Measurements from ENCODE around the gene ACTR3C. TPM values are rescaled to one million over a fixed set of nuclear protein-coding genes. Genes with fewer than 3 reads are reported as not detected.

ACTR3C gene
- total RNA-seq, 1 experiment from 2014 or later = 8.0 TPM

DNA sequence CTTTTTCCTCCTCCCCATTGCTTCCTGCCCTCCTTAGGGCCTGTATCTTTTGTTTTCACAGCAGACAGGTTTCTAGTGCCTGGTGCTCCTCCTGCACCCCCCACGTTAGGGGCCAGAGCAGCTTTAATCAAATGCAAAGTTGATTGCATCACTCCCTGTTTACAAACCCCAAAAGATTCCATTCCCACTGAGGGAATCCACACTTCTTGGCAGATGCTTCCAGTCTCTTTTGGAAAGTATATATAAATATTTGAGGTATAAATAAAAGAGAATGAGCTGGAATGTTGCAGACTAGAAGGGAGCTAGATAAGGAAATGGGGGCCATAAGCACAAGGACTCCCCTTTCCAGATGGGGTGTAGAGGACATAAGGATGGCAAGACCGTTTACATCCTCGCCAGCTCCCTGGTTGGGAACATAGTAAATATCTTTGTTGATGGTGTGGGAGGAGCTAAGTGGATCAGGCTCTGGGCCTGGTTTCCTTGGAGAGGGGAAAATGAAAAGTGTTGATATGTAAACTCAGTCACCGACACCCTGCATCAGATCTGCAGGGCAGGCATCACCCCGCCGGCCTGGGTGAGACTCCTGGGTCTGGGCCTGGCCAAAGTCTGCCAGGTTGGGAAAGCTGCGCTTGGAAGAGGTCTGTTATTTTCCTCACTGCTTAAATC lies 11.9 kb upstream of the ACTR3C start:
- no peak for DNase-seq
- Histone ChIP-seq H3K9me3 (no peaks in the 10 kb centered on the region), H3K4me3 (ENCODE audit: low read depth, low read length) (no peak overlapping the region), H3K4me1 (no peaks in the 10 kb centered on the region), H3K36me3 (ENCODE audit: control insufficient read depth, insufficient read depth, low read length) (peaks cover 5% of the 10 kb centered on the region; the same call in 1 of the 2 replicates), H3K27me3 (replicated peaks; ENCODE audit: control insufficient read depth, insufficient read depth, low read length) (no peaks in the 10 kb centered on the region)
- Mint-ChIP-seq H3K9me3 (ENCODE audit: unreplicated experiment) (no peaks in the 10 kb centered on the region), H3K36me3 (ENCODE audit: insufficient read depth, unreplicated experiment) (peaks cover 20% of the 10 kb centered on the region), H3K27me3 (ENCODE audit: insufficient read depth, unreplicated experiment) (no peaks in the 10 kb centered on the region), H3K4me3 (ENCODE audit: unreplicated experiment) (no peak overlapping the region), H3K4me1 (ENCODE audit: low read depth, unreplicated experiment) (no peaks in the 10 kb centered on the region), H3K27ac (ENCODE audit: unreplicated experiment) (no peak overlapping the region)
- TF ChIP-seq, protein P1, sequence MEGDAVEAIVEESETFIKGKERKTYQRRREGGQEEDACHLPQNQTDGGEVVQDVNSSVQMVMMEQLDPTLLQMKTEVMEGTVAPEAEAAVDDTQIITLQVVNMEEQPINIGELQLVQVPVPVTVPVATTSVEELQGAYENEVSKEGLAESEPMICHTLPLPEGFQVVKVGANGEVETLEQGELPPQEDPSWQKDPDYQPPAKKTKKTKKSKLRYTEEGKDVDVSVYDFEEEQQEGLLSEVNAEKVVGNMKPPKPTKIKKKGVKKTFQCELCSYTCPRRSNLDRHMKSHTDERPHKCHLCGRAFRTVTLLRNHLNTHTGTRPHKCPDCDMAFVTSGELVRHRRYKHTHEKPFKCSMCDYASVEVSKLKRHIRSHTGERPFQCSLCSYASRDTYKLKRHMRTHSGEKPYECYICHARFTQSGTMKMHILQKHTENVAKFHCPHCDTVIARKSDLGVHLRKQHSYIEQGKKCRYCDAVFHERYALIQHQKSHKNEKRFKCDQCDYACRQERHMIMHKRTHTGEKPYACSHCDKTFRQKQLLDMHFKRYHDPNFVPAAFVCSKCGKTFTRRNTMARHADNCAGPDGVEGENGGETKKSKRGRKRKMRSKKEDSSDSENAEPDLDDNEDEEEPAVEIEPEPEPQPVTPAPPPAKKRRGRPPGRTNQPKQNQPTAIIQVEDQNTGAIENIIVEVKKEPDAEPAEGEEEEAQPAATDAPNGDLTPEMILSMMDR (IDR thresholded peaks at IDR 0.05; ENCODE audit: insufficient read depth in 1 of 2, low read depth in 1 of 2, low read length in 1 of 2, severe bottlenecking in 1 of 2, unreplicated experiment in 1 of 2) = no peak
- POLR2A ChIA-PET = no interaction called here
- intact Hi-C loops (cut with micrococcal nuclease; ENCODE audit: unreplicated experiment) = no loop called here
- no TSS peak for BruUV-seq (replicated peaks)
- CTCF ChIA-PET = no interaction called here

GRCh38 chr7:150334108-150334507 lies 10.8 kb upstream of the ACTR3C start:
- Histone ChIP-seq H3K4me3 (ENCODE audit: low read depth, low read length) (no peak overlapping the region), H3K27me3 (replicated peaks; ENCODE audit: control insufficient read depth, insufficient read depth, low read length) (no peaks in the 10 kb centered on the region), H3K4me1 (no peaks in the 10 kb centered on the region), H3K36me3 (ENCODE audit: control insufficient read depth, insufficient read depth, low read length) (peaks cover 6% of the 10 kb centered on the region), H3K9me3 (no peaks in the 10 kb centered on the region)
- Mint-ChIP-seq H3K9me3 (ENCODE audit: unreplicated experiment) (no peaks in the 10 kb centered on the region), H3K36me3 (ENCODE audit: insufficient read depth, unreplicated experiment) (peaks cover 23% of the 10 kb centered on the region), H3K27me3 (ENCODE audit: insufficient read depth, unreplicated experiment) (no peaks in the 10 kb centered on the region), H3K27ac (ENCODE audit: unreplicated experiment) (no peak overlapping the region), H3K4me3 (ENCODE audit: unreplicated experiment) (no peak overlapping the region), H3K4me1 (ENCODE audit: low read depth, unreplicated experiment) (no peaks in the 10 kb centered on the region)
- TF ChIP-seq, protein P1 (IDR thresholded peaks at IDR 0.05; ENCODE audit: insufficient read depth in 1 of 2, low read depth in 1 of 2, low read length in 1 of 2, severe bottlenecking in 1 of 2, unreplicated experiment in 1 of 2) = no peak
- intact Hi-C loops (cut with micrococcal nuclease; ENCODE audit: unreplicated experiment) = no loop called here
- CTCF ChIA-PET = no interaction called here
- POLR2A ChIA-PET = no interaction called here
- BruUV-seq (replicated peaks) = no TSS peak
- DNase-seq = no peak

GRCh38 chr7:150333659-150334058 lies 10.3 kb upstream of the ACTR3C start:
- Histone ChIP-seq H3K4me1 (no peaks in the 10 kb centered on the region), H3K4me3 (ENCODE audit: low read depth, low read length) (no peak overlapping the region), H3K27me3 (replicated peaks; ENCODE audit: control insufficient read depth, insufficient read depth, low read length) (no peaks in the 10 kb centered on the region), H3K36me3 (ENCODE audit: control insufficient read depth, insufficient read depth, low read length) (peaks cover 6% of the 10 kb centered on the region), H3K9me3 (no peaks in the 10 kb centered on the region)
- H3K36me3 Mint-ChIP-seq (ENCODE audit: insufficient read depth, unreplicated experiment) = peaks cover 27% of the 10 kb centered on the region
- BruUV-seq (replicated peaks) = no TSS peak
- H3K9me3 Mint-ChIP-seq (ENCODE audit: unreplicated experiment) = no peaks in the 10 kb centered on the region
- intact Hi-C loops (cut with micrococcal nuclease; ENCODE audit: unreplicated experiment) = no loop called here
- H3K27ac Mint-ChIP-seq (ENCODE audit: unreplicated experiment) = no peak overlapping the region
- ChIA-PET POLR2A (no interaction called here), CTCF (no interaction called here)
- no peaks in the 10 kb centered on the region for H3K27me3 Mint-ChIP-seq (ENCODE audit: insufficient read depth, unreplicated experiment)
- no peak for DNase-seq
- H3K4me3 Mint-ChIP-seq (ENCODE audit: unreplicated experiment) = no peak overlapping the region
- H3K4me1 Mint-ChIP-seq (ENCODE audit: low read depth, unreplicated experiment) = no peaks in the 10 kb centered on the region
- TF ChIP-seq, protein P1 (IDR thresholded peaks at IDR 0.05; ENCODE audit: insufficient read depth in 1 of 2, low read depth in 1 of 2, low read length in 1 of 2, severe bottlenecking in 1 of 2, unreplicated experiment in 1 of 2) = no peak
